Measurements from ENCODE around the gene TBCD.
"Not testable (repeated sequence)": the region's sequence is repeated elsewhere in the genome, so short reads cannot be mapped to it uniquely, and the experiment has no call there.

Gene TBCD

DNA sequence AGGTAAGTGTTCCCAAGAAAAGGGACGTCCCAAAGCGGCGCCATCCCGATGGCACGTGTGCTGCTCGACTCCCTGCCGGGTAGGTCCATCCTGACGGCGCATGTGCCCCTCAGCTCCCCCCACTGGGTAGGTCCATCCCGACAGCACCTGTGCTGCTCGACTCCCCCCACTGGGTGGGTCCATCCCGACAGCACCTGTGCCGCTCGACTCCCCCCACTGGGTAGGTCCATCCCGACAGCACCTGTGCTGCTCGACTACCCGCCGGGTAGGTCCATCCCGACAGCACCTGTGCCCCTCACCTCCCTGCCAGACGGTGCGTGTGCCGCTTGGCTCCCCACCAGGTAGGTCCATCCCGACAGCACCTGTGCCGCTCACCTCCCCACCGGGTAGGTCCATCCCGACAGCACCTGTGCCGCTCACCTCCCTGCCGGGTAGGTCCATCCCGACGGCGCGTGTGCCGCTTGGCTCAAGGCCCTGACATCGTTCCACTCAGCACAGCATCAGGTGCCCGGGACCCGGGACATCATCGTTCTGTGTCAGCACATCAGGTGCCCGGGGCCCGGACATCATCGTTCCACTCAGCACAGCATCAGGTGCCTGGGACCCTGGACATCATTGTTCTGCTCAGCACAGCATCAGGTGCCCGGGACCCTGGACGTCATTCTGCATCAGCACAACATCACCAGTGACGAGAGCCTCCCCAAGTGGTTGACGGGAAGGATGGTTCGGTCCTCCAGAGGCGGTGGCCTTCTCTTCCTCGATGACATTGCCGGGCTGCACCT lies 22.2 kb upstream of the TBCD start:
- DNase-seq, result no peak

- DNase-seq, result no peak
Observed at GRCh38 chr17:82732118-82732743, 19.6 kb upstream of the TBCD start.

- DNase-seq, result no peak
Observed at GRCh38 chr17:82734987-82735866, 16.6 kb upstream of the TBCD start, which contains the start of gene FN3K. Gene FN3K (plus strand): TSS chr17:82735615. CDS start chr17:82735637, 22 bp downstream.

- no peak for DNase-seq
Observed at GRCh38 chr17:82736511-82737185, 15.2 kb upstream of the TBCD start.

- DNase-seq, result no peak
Observed at GRCh38 chr17:82737967-82738877, 13.6 kb upstream of the TBCD start.

DNA sequence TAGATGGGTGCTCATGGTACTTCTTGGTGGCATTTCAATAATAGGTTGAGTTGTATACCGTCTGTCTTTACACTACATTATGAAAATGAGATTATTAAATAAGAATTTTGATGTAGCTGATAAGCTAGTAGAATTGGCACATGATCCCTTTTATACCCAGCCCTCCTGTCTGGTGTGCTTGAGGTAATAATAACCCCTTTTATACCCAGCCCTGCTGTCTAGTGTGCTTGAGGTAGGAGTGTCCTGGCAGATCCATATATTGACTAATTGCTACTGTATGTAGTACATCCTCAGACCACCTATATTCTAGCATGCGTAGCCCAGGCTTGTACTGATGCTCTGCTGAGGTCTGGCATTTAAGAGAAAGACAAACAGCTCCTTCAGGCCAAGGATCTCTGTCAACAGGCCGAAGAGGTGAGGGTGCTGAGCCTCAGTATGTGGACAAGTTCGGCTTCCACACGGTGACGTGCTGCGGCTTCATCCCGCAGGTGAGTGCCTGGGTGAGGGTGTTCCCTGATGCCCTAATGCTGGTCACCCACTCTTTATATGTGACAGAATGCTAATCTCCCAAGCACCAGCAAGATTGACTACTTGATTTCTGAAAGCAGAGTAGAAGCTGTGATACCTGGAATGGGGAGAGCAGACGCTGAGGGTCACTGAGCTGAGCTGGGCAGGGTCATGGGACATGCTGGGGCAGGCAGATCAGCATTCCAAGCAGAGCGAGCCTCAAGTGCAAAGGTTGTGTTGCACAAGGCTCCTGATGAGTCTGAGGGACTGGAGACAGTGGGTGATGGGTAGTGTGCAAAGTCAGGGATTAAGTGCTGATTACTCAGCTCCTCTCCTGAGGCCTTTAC lies 10.7 kb upstream of the TBCD start:
- DNase-seq, result no peak

DNA sequence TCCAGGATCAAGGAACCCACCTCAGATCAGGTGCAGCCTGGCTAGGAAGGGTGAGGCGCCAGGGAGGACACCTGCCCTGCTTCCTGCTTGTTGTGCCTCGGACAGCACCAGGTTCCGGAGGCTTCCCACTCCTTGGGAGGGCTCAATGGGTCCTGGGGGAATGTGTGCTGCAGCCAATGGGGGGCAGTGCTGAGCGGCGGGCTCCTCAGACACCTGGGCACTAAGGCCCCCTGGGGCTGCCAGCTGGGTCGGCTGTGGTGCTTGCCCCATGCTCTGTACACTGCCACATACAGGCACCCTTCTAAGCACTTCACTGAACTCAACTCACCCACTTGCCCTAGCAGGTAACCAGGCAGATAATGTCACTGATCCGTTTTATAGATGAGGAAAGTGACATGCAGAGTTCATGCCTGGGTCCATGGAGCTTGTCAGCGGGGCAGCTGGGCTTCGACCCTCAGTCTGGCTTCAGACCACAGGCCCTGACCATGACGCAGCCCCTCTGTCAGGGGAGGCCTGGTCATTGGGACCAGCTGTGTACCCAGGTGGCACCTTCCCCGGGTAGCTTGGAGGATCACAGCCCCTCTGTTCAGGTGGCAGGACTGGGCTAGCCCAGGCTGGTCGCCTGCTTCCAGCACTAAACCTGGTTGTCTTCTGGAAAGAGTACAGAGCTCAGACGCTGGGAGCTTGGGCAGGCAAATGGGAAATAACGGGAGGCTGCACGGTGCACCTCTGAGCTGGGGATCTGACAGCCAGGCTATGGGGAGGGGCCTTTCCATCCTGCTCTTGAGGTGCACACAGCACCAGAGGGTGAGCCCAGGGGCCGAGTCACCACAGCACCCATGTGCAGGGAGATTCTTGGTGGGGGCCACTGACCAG lies 8.3 kb upstream of the TBCD start:
- DNase-seq, result no peak

GRCh38 chr17:82744736-82745135 lies 7.1 kb upstream of the TBCD start:
- DNase-seq, result not testable (repeated sequence)

- DNase-seq, result no peak
Observed at GRCh38 chr17:82745524-82745923, 6.3 kb upstream of the TBCD start.

DNA sequence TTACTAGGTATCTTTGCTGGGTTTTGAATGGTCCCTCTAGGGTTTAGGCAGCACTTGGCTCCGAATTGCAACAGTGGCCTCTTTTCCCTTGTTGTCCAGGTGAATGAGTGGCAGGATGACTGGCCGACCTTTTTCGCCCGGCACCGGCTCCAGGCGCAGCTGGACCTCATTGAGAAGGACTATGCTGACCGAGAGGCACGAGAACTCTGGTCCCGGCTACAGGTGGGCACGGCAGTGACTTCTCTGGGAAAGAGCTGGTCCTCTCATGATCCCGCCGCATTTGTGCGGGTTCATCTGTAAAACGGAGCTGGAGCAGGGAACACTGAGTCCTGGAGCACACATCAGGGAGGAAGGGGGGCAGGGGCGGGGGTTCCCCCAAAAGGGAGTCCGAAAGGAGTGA lies 3.1 kb upstream of the TBCD start:
- DNase-seq, result no peak

GRCh38 chr17:82750241-82750908 lies 1.5 kb upstream of the TBCD start:
- DNase-seq, result no peak

GRCh38 chr17:82751171-82751570 lies 694 bp upstream of the TBCD start:
- no peak for DNase-seq

DNA sequence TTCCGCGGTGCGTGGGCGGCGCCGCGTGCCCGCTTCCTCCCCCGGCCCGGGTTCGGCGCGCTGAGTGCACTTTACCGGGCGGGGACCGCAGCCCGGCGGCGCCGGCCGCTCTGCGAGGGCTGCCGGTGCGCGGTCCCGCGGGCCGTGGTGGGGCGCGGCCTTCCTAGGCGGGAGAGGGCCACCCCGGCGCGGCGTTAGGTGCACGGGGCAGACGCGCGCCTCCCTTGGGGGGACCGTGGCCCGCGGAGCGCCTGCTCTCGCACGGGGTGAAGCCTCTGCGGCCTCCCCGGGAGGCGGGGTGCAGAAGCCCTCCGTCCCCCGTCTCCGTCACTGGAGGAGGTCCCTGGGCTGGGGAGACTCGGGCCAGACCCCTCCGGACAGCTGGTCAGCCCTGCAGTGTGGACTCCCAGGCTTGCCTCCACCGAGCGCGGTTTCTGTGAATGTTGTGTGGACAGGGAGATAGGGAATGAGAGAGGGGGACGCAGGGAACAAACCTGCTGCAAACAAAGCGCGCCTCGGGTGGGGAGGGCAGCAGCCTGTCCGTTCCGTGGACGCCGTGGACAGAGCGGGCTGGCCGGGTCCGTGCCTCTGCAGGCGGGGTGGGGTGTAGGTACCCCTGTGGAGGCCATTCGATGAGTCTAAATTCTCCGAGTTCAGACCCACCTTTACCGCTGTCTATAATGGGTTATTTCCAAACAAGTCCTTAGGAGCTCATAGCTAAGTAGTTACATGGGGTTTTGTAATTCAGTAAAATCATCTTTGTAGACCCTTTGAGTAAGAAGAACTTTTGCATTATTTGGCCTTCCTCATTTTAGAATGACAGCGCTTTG lies 721 bp downstream of the TBCD start:
- DNase-seq, result no peak

GRCh38 chr17:82753201-82753464 lies 1.3 kb downstream of the TBCD start:
- no peak for DNase-seq

DNA sequence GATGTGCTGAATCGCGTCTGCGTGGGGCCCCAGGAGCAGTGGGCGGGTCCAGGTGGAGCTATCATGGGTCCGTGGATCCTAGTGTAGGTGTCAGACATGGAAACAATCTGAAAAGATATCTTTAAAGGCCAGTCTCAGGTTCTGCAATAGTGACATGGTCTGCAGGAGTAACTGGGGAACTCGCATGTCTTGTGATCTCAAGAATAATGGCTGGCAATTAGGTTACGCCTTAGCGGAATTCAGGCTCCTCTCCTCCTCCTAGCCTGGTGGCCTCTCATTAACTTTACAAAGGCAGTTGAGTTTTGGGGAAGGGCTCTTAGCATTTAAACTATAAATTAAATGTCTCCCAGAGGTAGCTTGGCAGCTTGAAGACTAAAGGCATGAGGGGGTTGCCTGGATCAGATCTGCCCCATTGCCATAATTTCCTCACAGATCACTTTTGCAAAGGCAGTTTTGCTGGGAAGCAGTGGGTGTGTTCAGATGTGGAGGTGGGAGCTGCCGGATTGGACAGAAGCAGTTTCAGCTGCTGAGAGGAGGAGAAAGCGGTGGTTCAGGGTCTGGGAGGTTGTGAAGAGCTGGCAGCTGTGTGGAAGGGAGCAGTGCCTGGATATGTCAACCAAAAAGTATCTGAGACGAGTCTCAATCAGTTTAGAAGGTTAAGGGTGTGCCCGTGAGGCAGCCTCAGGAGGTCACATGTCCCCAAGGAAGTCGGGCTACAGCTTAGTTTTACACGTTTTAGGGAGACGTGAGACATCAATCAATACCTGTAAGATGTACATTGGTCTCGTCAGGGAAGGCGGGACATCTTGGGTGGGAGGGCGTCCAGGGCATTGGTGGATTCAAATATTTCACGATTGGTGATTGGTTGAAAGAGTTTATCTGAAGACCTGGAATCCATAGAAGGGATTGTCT lies 2.7 kb downstream of the TBCD start:
- no peak for DNase-seq

- DNase-seq, result no peak
Observed at GRCh38 chr17:82756166-82756565, 4.3 kb downstream of the TBCD start.

DNA sequence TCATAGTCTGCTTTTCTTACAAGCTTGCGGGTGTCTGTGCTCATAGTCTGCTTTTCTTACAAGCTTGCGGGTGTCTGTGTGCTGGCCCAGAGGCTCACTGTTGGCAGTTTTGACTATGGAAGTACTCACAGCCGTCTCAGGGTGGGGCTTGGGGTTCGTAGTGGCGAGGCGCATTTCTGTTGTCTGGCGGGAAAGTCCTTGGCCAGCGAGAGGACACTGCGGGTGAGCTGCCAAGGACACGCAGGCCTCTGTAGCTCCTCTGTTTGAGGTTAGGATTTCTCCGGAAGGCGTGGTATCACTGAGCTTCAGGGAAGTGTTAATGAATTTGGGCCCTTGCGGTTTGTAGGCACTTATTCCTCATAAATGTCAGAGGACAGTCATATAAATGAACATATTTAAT lies 13.5 kb downstream of the TBCD start:
- DNase-seq, result no peak
